ENCODE measurements around the gene FRMPD4. TPM values are rescaled to one million over a fixed set of nuclear protein-coding genes. Genes with fewer than 3 reads are reported as not detected.

FRMPD4 gene
- total and polyA plus RNA-seq, 8 donors, result 0.45 to 0.86 (median 0.68) TPM; not detected in 2

- no peaks in the 10 kb centered on the region for H3K27me3 ChIP-seq
- intact Hi-C loops (cut with DNase I), result no loop called here
Measured at GRCh38 chrX:12228862-12229261, 90.6 kb downstream of the FRMPD4 start.

DNA sequence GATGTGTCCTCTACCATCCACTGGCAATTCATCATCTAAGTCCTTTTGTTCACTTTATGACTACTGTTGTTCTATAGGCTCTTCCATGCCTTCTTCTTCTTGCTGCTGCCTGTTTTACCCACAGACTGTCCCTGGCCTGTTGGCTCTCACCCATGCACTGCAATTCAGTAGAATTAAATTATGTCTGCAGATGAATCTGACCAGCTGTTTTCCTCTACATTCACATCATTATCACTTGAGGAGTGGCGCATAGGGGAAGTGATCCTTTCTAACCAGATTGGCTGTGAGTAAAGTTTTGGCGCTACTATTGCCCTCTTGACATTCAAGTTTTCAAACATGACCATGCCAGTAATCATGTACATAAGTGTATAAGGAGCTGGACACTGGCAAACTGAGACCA, 91.7 kb downstream of the FRMPD4 start:
- DNase-seq, result peak in 2 of 4 donors; percentile 30 to 37
- Histone ChIP-seq H3K27ac (no peak overlapping the region), H3K27me3 (no peaks in the 10 kb centered on the region), H3K4me3 (no peak overlapping the region), H3K36me3 (no peaks in the 10 kb centered on the region), H3K9me3 (no peaks in the 10 kb centered on the region), H3K4me1 (no peaks in the 10 kb centered on the region)
- no peak for TF ChIP-seq CTCF (IDR thresholded peaks at IDR 0.05)
- ATAC-seq, result no peak
- intact Hi-C loops (cut with DNase I), result no loop called here

More at GRCh38 chrX:12228862-12229261, 90.6 kb downstream of the FRMPD4 start:
- DNase-seq, result no peak
- no peak overlapping the region for H3K4me3 ChIP-seq
- H3K27ac ChIP-seq, result no peak overlapping the region
- ATAC-seq, result no peak
- no peak for TF ChIP-seq CTCF (IDR thresholded peaks at IDR 0.05)
- H3K36me3 ChIP-seq, result no peaks in the 10 kb centered on the region
- no peaks in the 10 kb centered on the region for H3K4me1 ChIP-seq
- no peaks in the 10 kb centered on the region for H3K9me3 ChIP-seq

- no peak for TF ChIP-seq CTCF (IDR thresholded peaks at IDR 0.05)
- Histone ChIP-seq H3K4me1 (no peaks in the 10 kb centered on the region), H3K4me3 (no peak overlapping the region), H3K27me3 (no peaks in the 10 kb centered on the region), H3K36me3 (no peaks in the 10 kb centered on the region), H3K9me3 (no peaks in the 10 kb centered on the region), H3K27ac (no peak overlapping the region)
- no peak for ATAC-seq
- intact Hi-C loops (cut with DNase I), result no loop called here
- DNase-seq, result peak in 2 of 4 donors; percentile 56 to 58
Measured at GRCh38 chrX:12234534-12235329, 96.5 kb downstream of the FRMPD4 start.

- Histone ChIP-seq H3K36me3 (no peaks in the 10 kb centered on the region), H3K4me1 (no peaks in the 10 kb centered on the region), H3K27me3 (no peaks in the 10 kb centered on the region), H3K27ac (no peak overlapping the region), H3K9me3 (no peaks in the 10 kb centered on the region), H3K4me3 (no peak overlapping the region)
- no peak for TF ChIP-seq CTCF (IDR thresholded peaks at IDR 0.05)
- DNase-seq (no peak), ATAC-seq (no peak)
- intact Hi-C loops (cut with DNase I), result no loop called here
Measured at GRCh38 chrX:12236156-12236555, 97.9 kb downstream of the FRMPD4 start.

DNA sequence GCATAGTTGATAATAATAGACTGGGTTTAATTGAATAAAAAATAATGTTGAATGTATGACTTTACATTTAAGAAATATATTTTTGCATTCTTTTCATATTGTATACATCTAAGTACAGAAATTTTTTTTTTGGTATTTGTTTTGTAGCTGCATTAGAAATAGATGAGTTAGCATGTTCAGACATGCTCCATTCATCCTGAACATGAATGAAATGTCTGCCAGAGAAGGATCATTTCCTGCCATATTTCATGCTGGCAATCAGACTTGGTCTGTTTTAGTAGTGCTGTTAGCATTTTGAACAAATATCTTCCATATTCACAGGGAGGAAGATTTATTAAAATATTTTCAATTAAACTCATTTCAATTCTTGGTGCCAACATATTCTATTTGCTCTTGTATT, 98.9 kb downstream of the FRMPD4 start:
- Histone ChIP-seq H3K27me3 (no peaks in the 10 kb centered on the region), H3K36me3 (no peaks in the 10 kb centered on the region), H3K9me3 (no peaks in the 10 kb centered on the region), H3K4me3 (no peak overlapping the region), H3K4me1 (no peaks in the 10 kb centered on the region), H3K27ac (no peak overlapping the region)
- intact Hi-C loops (cut with DNase I), result no loop called here
- DNase-seq (no peak), ATAC-seq (no peak)
- TF ChIP-seq CTCF (IDR thresholded peaks at IDR 0.05), result no peak
